PFSK-1 (cell line): ENCODE measurements around the gene ATXN1.

ENCODE experiments used
- POLR2AphosphoS5 ChIP-seq: IDR thresholded peaks from 2 replicates; pipeline ENCODE4 v1.6.1; 2012; ENCODE audit warnings: low read depth, mild to moderate bottlenecking, control low read depth, low read length, moderate library complexity
- REST ChIP-seq, 2 experiments: IDR thresholded peaks; 2 replicates each; pipeline versions ENCODE4 v1.6.1 to v1.8.0; 2011 to 2012; ENCODE audit warnings: low read depth in 2 of 2, low read length in 2 of 2, control low read depth in 1 of 2, inconsistent platforms in 1 of 2, mild to moderate bottlenecking in 1 of 2, moderate library complexity in 1 of 2; ENCODE audit not compliant: insufficient read depth in 1 of 2

- TF ChIP-seq REST (IDR thresholded peaks at IDR 0.05; ENCODE audit: insufficient read depth in 1 of 2, low read depth in 2 of 2, low read length in 2 of 2) (no peak), POLR2AphosphoS5 (no peak)
Observed at GRCh38 chr6:16442031-16442430, 319.2 kb downstream of the ATXN1 start.
